GM18526 (cell line): ENCODE measurements around the gene TAGLN2.

Source experiments
- POLR2A ChIP-seq: IDR thresholded peaks from 3 replicates; pipeline ENCODE4 v1.6.1; 2011; ENCODE audit not compliant: insufficient read length; ENCODE audit errors: extremely low read depth

The TAGLN2 gene

GRCh38 chr1:159924791-159925718, at the start of gene TAGLN2:
Gene TAGLN2 (minus strand): TSS chr1:159925507. CDS start chr1:159920509, 4,998 bp downstream.
- peak; percentile 98 for TF ChIP-seq POLR2A

- no peak for TF ChIP-seq POLR2A
Measured at GRCh38 chr1:159974350-159974965, 49.2 kb upstream of the TAGLN2 start.

GRCh38 chr1:159973350-159973940, 48.1 kb upstream of the TAGLN2 start:
- no peak for TF ChIP-seq POLR2A

- no peak for TF ChIP-seq POLR2A
Measured at GRCh38 chr1:159972443-159973205, 47.3 kb upstream of the TAGLN2 start.

- TF ChIP-seq POLR2A, result no peak
Measured at GRCh38 chr1:159970932-159971342, 45.6 kb upstream of the TAGLN2 start.

- TF ChIP-seq POLR2A, result no peak
Measured at GRCh38 chr1:159968901-159969300, 43.6 kb upstream of the TAGLN2 start.

GRCh38 chr1:159965263-159965662, 40.0 kb upstream of the TAGLN2 start:
- no peak for TF ChIP-seq POLR2A

- no peak for TF ChIP-seq POLR2A
Measured at GRCh38 chr1:159964144-159964543, 38.8 kb upstream of the TAGLN2 start.

- no peak for TF ChIP-seq POLR2A
Measured at GRCh38 chr1:159962176-159962575, 36.9 kb upstream of the TAGLN2 start.

- TF ChIP-seq POLR2A, result no peak
Measured at GRCh38 chr1:159961636-159962035, 36.3 kb upstream of the TAGLN2 start.

GRCh38 chr1:159960721-159961381, 35.5 kb upstream of the TAGLN2 start:
- TF ChIP-seq POLR2A, result no peak

- no peak for TF ChIP-seq POLR2A
Measured at GRCh38 chr1:159959451-159959850, 34.1 kb upstream of the TAGLN2 start.

- no peak for TF ChIP-seq POLR2A
Measured at GRCh38 chr1:159958719-159959380, 33.5 kb upstream of the TAGLN2 start.

- no peak for TF ChIP-seq POLR2A
Measured at GRCh38 chr1:159957824-159958268, 32.5 kb upstream of the TAGLN2 start.
